Neutrophil (primary cell): ENCODE measurements around the gene SNAPC5.

Experiments used
- H3K27ac ChIP-seq: fragments of 200-600 bp; sonication (generic); 2 replicates; pipeline ENCODE4 v1.5.1; 2016; ENCODE audit warnings: mild to moderate bottlenecking, moderate library complexity
- H3K27me3 ChIP-seq: fragments of 200-600 bp; sonication (generic); 2 replicates; pipeline ENCODE4 v1.6.0; 2016; ENCODE audit warnings: mild to moderate bottlenecking
- H3K36me3 ChIP-seq: fragments of 200-600 bp; sonication (generic); 2 replicates; pipeline ENCODE4 v1.5.1; 2017
- H3K4me1 ChIP-seq, 2 experiments: fragments of 200-600 bp in 1 of 2; sonication (generic) in 1 of 2; 1 replicate in 1 of 2; 2 replicates in 1 of 2; pipeline versions ENCODE4 v1.5.1 to v1.6.1; 2013 to 2016; ENCODE audit warnings: low read depth in 1 of 2, low read length in 1 of 2, mild to moderate bottlenecking in 1 of 2, moderate library complexity in 1 of 2; ENCODE audit not compliant: control insufficient read depth in 1 of 2, insufficient read depth in 1 of 2
- H3K4me3 ChIP-seq, 2 experiments: fragments of 200-600 bp in 1 of 2; sonication (generic) in 1 of 2; 1 replicate in 1 of 2; 2 replicates in 1 of 2; pipeline ENCODE4 v1.5.1; 2013 to 2016; ENCODE audit warnings: low read depth in 1 of 2, low read length in 1 of 2, mild to moderate bottlenecking in 1 of 2, moderate library complexity in 1 of 2
- H3K9me3 ChIP-seq: fragments of 200-600 bp; sonication (generic); 2 replicates; pipeline ENCODE4 v1.5.1; 2016
- TF ChIP-seq, protein P1 (sequence below): fragments of 200-600 bp; sonication (generic); IDR thresholded peaks from 2 replicates; pipeline ENCODE4 v1.5.1; 2016; ENCODE audit warnings: antibody characterized with exemption

SNAPC5 gene

DNA sequence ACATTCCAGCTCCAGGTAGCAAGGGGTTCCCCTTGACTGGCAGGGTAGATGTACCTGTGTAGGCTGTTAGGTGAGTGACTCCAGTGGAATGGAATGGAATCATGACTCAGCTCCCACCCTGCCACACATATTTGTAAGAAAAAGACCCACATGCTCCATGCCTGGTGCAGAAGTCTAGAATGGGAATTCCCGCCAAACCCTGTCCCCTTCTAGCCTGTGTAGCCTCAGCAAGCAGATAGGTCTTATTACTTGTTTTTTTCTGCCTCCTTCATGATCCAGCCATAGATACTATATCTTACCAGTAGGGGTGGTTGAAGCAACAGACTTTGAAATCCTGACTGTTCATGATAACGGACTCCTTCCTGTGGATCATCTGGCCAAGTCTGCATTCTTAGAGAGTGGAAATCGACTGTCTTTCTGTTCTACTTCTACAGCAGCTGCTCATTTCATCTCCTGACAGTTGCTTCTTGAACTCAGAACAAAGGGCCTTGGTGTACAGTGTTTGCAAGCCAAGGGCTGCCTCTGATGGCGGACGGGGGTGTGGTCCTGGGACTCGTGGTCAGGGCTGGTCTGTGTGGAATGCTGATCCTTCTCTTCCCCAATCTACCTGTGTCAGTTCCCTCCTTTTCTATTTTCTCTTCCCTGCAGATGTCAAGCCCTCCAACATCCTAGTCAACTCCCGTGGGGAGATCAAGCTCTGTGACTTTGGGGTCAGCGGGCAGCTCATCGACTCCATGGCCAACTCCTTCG lies 16.3 kb downstream of the SNAPC5 start:
- Histone ChIP-seq H3K36me3 (peaks cover 53% of the 10 kb centered on the region), H3K4me1 (peaks cover 6 to 8% of the 10 kb centered on the region in 2 experiments), H3K9me3 (no peaks in the 10 kb centered on the region), H3K27ac (no peak overlapping the region), H3K4me3 (no peak overlapping the region), H3K27me3 (no peaks in the 10 kb centered on the region)
- TF ChIP-seq, protein P1, sequence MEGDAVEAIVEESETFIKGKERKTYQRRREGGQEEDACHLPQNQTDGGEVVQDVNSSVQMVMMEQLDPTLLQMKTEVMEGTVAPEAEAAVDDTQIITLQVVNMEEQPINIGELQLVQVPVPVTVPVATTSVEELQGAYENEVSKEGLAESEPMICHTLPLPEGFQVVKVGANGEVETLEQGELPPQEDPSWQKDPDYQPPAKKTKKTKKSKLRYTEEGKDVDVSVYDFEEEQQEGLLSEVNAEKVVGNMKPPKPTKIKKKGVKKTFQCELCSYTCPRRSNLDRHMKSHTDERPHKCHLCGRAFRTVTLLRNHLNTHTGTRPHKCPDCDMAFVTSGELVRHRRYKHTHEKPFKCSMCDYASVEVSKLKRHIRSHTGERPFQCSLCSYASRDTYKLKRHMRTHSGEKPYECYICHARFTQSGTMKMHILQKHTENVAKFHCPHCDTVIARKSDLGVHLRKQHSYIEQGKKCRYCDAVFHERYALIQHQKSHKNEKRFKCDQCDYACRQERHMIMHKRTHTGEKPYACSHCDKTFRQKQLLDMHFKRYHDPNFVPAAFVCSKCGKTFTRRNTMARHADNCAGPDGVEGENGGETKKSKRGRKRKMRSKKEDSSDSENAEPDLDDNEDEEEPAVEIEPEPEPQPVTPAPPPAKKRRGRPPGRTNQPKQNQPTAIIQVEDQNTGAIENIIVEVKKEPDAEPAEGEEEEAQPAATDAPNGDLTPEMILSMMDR, result no peak

DNA sequence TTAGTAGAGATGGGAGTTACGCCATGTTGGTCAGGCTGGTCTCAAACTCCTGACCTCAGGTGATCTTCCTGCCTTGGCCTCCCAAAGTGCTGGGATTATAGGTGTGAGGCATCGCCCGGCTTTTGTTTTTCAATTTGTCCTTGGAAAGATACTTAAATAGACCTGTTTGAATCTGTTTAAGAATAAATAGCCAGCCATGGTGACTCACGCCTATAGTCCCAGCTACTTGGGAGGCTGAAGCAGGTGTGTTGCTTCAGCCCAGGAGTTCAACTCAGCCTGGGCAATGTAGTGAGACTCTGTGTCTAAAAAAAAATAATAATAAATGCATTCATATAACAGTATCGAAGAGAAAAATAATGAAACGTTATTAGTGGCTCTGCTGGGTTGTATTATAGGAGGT lies 17.3 kb downstream of the SNAPC5 start:
- Histone ChIP-seq H3K4me1 (peaks cover 6 to 8% of the 10 kb centered on the region in 2 experiments), H3K4me3 (no peak overlapping the region), H3K27ac (no peak overlapping the region), H3K36me3 (peaks cover 46% of the 10 kb centered on the region), H3K27me3 (no peaks in the 10 kb centered on the region), H3K9me3 (no peaks in the 10 kb centered on the region)
- TF ChIP-seq, protein P1, result no peak

DNA sequence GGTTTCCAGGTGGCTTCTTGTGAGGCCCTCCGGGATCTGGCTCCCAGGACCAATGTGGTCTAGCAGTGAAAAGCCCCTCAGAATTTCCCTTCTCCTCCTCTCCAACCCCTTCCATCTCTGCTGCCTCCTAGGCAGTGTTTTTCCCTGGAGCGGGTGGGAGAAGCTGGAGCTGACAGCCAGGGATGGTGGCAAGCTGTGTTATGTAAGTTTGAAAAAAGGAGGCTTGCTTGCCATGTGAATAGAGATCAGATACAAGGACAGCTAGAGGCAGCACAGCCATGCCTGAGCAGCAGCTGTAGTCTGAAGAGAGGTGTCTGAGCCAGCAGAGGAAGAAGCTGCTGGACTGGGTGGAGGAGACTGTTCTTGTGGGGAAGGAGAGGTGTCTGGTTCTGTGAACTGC lies 20.6 kb downstream of the SNAPC5 start:
- Histone ChIP-seq H3K27me3 (no peaks in the 10 kb centered on the region), H3K27ac (no peak overlapping the region), H3K9me3 (no peaks in the 10 kb centered on the region), H3K4me1 (no peaks in the 10 kb centered on the region), H3K4me3 (no peak overlapping the region), H3K36me3 (peaks cover 25% of the 10 kb centered on the region)
- TF ChIP-seq, protein P1, result no peak

DNA sequence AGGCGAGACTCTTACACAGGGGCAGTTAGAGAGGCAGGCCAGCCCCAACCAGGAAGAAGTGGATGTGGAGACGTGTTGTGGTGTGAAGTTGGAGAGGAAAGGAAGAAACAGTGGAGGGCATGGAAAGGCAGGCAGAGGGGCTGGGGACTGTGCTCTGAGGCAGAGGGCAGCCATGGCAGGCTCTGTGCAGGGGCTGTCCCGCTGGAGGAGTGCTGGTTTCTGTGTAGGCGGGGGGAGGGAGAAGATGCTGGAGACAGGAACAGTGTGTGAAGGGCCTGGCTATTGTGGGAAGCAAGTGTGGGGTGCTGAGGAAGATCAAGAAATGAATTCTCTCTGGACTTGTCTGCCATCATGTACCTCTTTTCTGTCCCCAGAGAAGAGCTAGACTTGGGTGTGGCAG lies 21.0 kb downstream of the SNAPC5 start:
- TF ChIP-seq, protein P1, result no peak
- Histone ChIP-seq H3K9me3 (no peaks in the 10 kb centered on the region), H3K27ac (no peak overlapping the region), H3K4me3 (no peak overlapping the region), H3K4me1 (no peaks in the 10 kb centered on the region), H3K36me3 (peaks cover 20% of the 10 kb centered on the region), H3K27me3 (no peaks in the 10 kb centered on the region)

- Histone ChIP-seq H3K27me3 (no peaks in the 10 kb centered on the region), H3K36me3 (peaks cover 11% of the 10 kb centered on the region), H3K9me3 (no peaks in the 10 kb centered on the region), H3K27ac (no peak overlapping the region), H3K4me1 (no peaks in the 10 kb centered on the region), H3K4me3 (no peak overlapping the region)
- TF ChIP-seq, protein P1, result no peak
Measured at GRCh38 chr15:66474963-66475362, 22.6 kb downstream of the SNAPC5 start.
